HG03175 (cell line): ENCODE measurements around the gene WEE1.
"Not testable (repeated sequence)": the region's sequence is repeated elsewhere in the genome, so short reads cannot be mapped to it uniquely, and the experiment has no call there.

Experiments used
- ATAC-seq: cut with Tn5 transposase; IDR thresholded peaks from one replicate; pipeline ENCODE4 v1.9.1; 2021; ENCODE audit warnings: mild to moderate bottlenecking, moderate library complexity; ENCODE audit not compliant: unreplicated experiment

The WEE1 gene

DNA sequence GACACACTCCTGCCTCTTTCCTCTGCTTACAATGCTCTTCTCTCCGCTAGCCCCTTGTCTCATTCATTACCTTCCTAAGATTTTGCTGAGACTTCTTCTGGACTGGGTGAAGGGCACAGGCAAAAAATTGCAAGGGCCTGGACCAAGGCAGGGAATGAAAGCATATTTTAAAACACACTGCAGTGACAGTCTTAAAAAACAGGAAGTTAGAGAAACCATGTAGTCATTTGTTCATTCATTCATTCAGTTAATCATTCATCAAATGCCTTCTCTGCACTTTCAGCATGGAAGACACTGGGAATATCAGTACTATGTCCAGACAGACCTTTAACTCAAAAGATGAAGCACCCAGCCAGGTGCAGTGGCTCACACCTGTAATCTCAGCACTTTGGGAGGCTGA, 45.5 kb downstream of the WEE1 start:
- ATAC-seq: no peak

DNA sequence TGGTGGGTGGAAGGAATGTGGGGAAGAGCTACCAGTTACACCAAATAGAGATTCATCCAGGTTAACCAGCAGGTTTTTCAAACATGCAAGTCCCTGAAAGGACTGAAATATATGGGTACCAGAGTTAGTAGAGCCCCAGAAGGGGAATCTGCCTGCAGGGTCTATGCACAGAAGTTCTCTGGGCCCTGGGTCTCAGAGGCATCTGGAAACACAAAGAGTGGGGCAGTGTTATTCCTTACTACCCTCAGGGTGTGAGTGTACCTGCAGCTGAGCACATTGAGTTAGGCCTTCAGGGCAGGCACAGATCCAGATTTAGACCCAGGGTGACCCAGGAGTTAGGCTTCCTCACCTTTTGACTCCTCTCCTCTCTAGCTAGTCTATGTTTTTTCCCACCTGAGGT, 46.5 kb downstream of the WEE1 start:
- ATAC-seq: no peak

GRCh38 chr11:9622353-9622752, 48.9 kb downstream of the WEE1 start:
- ATAC-seq: not testable (repeated sequence)

DNA sequence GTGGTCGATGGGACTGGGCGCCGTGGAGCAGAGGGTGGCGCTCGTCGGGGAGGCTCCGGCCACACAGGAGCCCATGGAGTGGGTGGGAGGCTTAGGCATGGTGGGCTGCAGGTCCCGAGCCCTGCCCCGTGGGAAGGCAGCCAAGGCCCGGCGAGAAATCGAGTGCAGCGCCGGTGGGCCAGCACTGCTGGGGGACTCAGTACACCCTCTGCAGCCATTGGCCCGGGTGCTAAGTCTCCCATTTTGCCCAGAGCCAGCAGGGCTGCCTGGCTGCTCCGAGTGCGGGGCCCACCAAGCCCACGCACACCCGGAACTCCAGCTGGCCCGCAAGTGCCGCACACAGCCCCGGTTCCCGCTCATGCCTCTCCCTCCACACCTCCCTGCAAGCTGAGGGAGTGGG, 49.6 kb downstream of the WEE1 start:
- not testable (repeated sequence) for ATAC-seq

DNA sequence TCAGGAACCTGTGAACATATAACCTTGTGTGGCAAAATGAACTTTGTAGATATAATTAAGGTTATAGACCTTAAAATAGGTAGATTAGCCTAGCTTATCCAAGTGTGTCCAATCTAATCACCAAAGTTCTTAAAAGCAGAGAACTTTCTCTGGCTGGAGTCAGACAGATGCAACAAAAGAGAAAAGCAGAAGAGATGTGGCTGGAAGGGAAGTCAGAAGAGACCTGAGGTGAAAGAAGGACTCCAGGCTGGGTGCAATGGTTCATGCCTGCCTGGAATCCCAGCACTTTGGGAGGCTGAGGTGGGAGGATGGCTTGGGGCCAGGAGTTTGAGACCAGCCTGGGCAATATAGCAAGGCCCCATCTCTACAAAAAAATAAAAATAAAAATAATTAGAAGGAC, 51.0 kb downstream of the WEE1 start:
- no peak for ATAC-seq

GRCh38 chr11:9625162-9625561, 51.7 kb downstream of the WEE1 start:
- ATAC-seq: no peak

- no peak for ATAC-seq
These were observed 52.3 kb downstream of the WEE1 start for GRCh38 chr11:9625728-9626127.

DNA sequence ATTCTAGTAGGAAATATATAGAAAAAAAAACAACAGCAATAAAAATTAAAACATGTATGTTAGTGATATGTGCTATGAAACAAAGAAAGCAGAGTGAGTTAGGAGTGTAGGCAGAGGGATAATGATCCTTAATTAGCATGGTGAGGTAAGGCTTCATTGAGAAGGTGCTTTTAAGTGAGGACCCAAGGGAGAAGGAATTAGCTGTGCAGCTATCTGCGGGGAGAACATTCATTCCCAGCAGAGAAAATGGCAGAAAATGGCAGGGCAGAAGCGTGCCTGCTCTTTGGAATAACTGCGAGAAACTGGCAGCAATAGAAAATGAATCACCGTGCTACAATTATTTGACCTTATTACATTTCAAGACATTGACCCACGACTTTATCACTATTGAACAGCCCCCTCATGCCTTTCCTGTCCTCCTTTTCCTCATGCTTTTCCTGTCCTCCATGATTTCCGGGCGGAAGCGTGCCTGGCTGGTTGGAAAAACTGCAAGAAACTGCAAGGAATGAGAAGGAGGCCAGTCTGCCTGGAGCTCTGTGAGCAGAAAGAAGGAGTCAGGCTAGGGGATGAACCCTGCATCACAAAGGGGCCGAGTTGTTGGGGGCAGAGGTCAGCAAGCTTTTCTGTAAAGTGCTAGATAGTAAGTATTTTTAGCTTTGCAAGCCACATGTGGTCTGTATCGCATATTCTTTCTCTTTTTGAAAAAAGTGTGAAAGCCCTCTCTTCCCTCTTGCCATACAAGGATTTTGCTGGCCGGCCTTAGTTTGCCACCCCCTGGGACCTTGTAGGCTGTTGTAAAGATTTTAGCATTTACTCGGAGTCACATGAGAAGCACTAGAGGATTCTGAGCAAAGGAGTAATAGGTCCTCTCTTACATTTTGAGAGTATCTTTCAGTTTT, 53.3 kb downstream of the WEE1 start:
- ATAC-seq: peak; percentile 72

- no peak for ATAC-seq
These were observed 55.6 kb downstream of the WEE1 start for GRCh38 chr11:9629064-9629463.

DNA sequence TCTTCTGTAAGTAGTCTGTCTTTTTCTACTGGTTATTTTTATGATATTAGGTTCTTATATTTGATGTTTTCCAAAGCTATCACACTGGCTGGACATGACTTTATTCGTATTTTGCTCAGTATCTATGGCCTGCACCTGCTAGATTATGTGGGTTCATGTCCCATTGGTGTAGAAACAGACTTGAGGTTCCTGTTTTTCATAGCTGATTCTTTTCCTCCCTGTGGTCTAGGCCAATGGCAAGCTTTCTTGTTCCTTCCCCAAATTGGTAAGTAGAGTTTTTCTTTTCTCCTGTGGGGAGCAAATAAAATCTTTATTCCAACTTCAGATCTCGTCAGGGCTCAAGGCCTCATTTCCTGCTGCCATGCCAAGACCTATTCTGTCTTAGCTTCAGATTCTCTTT, 60.2 kb downstream of the WEE1 start:
- ATAC-seq: no peak

GRCh38 chr11:9636691-9637090, 63.2 kb downstream of the WEE1 start:
- ATAC-seq: no peak

DNA sequence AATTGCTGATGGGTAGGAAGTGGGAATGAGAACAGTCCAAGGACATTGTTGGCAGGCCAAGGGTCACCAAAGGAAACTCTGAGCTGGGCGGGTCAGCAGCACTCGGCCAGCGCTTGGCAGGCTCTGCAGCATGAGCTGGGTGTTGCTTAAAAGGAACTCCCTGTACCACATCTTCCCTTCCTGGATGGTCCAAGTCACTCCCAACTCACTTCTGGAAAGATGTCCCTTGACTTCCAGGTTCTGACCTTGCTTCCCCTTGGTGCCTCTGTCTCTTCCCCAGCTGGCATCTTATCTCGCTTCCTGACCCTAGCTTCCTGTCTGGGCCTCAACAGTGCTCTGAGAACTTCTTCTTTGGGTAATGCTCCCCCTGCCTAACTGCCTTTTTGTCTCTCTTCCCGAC, 65.6 kb downstream of the WEE1 start:
- ATAC-seq: no peak
